Thyroid gland (tissue), 4 donors: ENCODE data around the gene TPD52L3. TPM values are rescaled to one million over a fixed set of nuclear protein-coding genes. Genes with fewer than 3 reads are reported as not detected.
A peak's percentile ranks its signal among the peaks of the same experiment; 100 is the strongest.

Experiments
- DNase-seq, 2 donors: peaks; one replicate each; pipeline ENCODE4 v3.0.0-alpha.2; 2019
- H3K27ac ChIP-seq, 3 donors: fragments of 200-600 bp; sonication (generic); 1 replicate in 2 of 3; 2 replicates in 1 of 3; pipeline ENCODE4 v1.5.1; 2016 to 2019; ENCODE audit warnings: mild to moderate bottlenecking in 1 of 3, moderate library complexity in 1 of 3
- H3K27me3 ChIP-seq: fragments of 200-600 bp; sonication (generic); one replicate; pipeline ENCODE4 v1.5.1; 2019
- H3K36me3 ChIP-seq, 2 donors: fragments of 200-600 bp; sonication (generic); one replicate each; pipeline ENCODE4 v1.5.1; 2016 to 2019
- H3K4me1 ChIP-seq, 2 donors: fragments of 200-600 bp; sonication (generic); one replicate each; pipeline ENCODE4 v1.5.1; 2017 to 2019
- H3K4me3 ChIP-seq, 3 donors: fragments of 200-600 bp; sonication (generic); replicated peaks in 1 of 3; 1 replicate in 2 of 3; 2 replicates in 1 of 3; pipeline ENCODE4 v1.5.1; 2016; ENCODE audit warnings: mild to moderate bottlenecking in 1 of 3
- H3K9me3 ChIP-seq: fragments of 200-600 bp; sonication (generic); one replicate; pipeline ENCODE4 v1.5.1; 2017
- POLR2A ChIP-seq, 2 donors: fragments of 450-650 bp; IDR thresholded peaks; one replicate each; pipeline ENCODE4 v1.6.1; 2017; ENCODE audit warnings: antibody characterized with exemption in 2 of 2, mild to moderate bottlenecking in 2 of 2, moderate library complexity in 1 of 2
- WGBS, 2 donors: methylation state at CpG; one replicate each; pipeline ENCODE4 v1.1.5; 2017; 5-methylcytosine and 5-hydroxymethylcytosine counted together
- intact Hi-C: fragments of 100-400 bp; cut with DNase I; formaldehyde crosslinking; loops from one replicate; pipeline ENCODE4 v1.15.1; 2023
- total RNA-seq, 4 donors: library from RNA; depleted of rRNA; stranded (reverse); fragments of >200 nt; gene quantifications; one replicate each; pipeline ENCODE4 v1.2.3, GENCODE V29; 2016
- TF ChIP-seq, protein P1 (sequence below), 6 experiments: fragments of 200-600 bp in 3 of 6; fragments of 450-650 bp in 3 of 6; sonication (generic) in 3 of 6; IDR thresholded peaks; one replicate each; pipeline ENCODE4 v1.5.1; 2016 to 2019; ENCODE audit warnings: antibody characterized with exemption in 6 of 6, mild to moderate bottlenecking in 2 of 6, inconsistent platforms in 1 of 6, moderate library complexity in 1 of 6

The TPD52L3 gene
- under 1 TPM in 2 of 4 donors, not detected in 2; 0.27 to 0.33 TPM for total RNA-seq

DNA sequence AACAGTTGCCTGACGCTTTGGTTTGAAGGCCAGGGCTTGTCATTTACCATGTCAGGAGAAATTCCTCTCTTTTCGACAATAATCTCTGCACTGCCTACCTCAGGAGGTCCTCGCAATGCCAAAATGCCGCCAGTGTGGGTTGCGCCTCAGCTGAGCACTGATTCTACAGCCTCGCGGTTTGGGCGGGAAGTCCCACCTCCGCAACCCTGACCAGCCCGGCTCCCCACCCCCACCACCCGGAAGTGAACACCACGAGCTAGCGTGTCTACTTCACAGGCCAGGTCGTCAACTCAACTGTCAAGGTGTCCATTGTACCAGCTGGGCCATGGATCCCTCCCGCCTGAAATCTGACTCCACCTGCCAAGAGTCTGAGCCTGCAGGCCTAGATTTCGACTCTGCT lies at the start of gene TPD52L3:
TPD52L3 (plus strand) TSS at position 273 of the 400 bp plus-strand sequence. CDS start 221 bp downstream, outside the sequence.
- DNase-seq = no peak
- WGBS, 2 donors = 86 to 89% methylated on average over 10 to 14 of the region's 16 CpGs

DNA sequence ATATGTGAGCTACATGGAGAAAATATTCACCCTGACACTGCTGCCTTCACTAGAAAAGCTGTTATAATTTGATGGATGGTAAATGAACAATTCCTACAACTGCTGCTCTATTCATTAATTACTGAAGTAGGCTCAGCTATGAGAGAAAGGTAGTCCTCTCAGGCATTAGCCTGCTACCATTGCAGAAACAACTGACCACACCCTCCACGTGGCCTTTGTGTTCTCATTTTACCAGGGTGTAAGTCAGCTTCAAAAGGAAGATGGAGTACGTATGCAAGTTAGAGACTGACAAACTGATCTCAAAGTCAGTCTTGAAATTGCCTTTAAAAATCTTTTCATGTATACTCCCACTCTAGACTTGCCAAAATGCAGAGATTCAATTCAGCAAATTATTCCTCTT lies 26.3 kb upstream of the TPD52L3 start:
- no peak overlapping the region for H3K4me3 ChIP-seq
- H3K9me3 ChIP-seq = no peaks in the 10 kb centered on the region
- WGBS, 2 donors = 24 to 48% methylated on average over 2 of the region's 2 CpGs
- H3K27me3 ChIP-seq = no peaks in the 10 kb centered on the region
- intact Hi-C loops = no loop called here
- TF ChIP-seq POLR2A (IDR thresholded peaks at IDR 0.05) = no peak
- TF ChIP-seq, protein P1, sequence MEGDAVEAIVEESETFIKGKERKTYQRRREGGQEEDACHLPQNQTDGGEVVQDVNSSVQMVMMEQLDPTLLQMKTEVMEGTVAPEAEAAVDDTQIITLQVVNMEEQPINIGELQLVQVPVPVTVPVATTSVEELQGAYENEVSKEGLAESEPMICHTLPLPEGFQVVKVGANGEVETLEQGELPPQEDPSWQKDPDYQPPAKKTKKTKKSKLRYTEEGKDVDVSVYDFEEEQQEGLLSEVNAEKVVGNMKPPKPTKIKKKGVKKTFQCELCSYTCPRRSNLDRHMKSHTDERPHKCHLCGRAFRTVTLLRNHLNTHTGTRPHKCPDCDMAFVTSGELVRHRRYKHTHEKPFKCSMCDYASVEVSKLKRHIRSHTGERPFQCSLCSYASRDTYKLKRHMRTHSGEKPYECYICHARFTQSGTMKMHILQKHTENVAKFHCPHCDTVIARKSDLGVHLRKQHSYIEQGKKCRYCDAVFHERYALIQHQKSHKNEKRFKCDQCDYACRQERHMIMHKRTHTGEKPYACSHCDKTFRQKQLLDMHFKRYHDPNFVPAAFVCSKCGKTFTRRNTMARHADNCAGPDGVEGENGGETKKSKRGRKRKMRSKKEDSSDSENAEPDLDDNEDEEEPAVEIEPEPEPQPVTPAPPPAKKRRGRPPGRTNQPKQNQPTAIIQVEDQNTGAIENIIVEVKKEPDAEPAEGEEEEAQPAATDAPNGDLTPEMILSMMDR (IDR thresholded peaks at IDR 0.05) = no peak
- H3K4me1 ChIP-seq = no peaks in the 10 kb centered on the region
- H3K27ac ChIP-seq = no peak overlapping the region
- H3K36me3 ChIP-seq = no peaks in the 10 kb centered on the region
- DNase-seq = no peak

More for the DNA sequence above, at the start of gene TPD52L3:
- no peaks in the 10 kb centered on the region for H3K9me3 ChIP-seq
- intact Hi-C loops = no loop called here
- no peaks in the 10 kb centered on the region for H3K27me3 ChIP-seq
- H3K36me3 ChIP-seq = no peaks in the 10 kb centered on the region
- H3K27ac ChIP-seq = no peak within 1 kb of the TSS
- H3K4me3 ChIP-seq = no peak within 1 kb of the TSS
- no peak for TF ChIP-seq POLR2A (IDR thresholded peaks at IDR 0.05)
- TF ChIP-seq, protein P1 (IDR thresholded peaks at IDR 0.05) = no peak
- no peaks in the 10 kb centered on the region for H3K4me1 ChIP-seq

DNA sequence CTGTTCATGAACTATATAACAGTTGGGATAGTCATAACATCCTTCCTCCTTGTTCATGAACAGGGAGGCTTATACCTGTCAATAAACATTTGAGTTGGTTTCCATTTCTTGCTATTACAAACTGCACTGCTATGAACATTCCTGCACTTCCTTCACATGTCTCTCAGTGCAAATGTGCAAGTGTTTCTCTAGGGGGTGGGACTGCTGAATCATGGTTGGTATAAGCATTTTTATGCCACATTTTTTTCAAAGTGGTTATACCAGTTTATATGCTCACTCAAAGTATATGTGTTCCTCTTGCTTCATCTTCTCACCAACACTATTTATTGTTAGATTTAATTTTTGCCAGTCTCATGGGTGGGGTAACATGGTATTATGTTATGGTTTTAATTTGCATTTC lies 25.8 kb upstream of the TPD52L3 start:
- Histone ChIP-seq H3K36me3 (no peaks in the 10 kb centered on the region), H3K27me3 (no peaks in the 10 kb centered on the region), H3K4me3 (no peak overlapping the region), H3K9me3 (no peaks in the 10 kb centered on the region), H3K27ac (no peak overlapping the region), H3K4me1 (no peaks in the 10 kb centered on the region)
- TF ChIP-seq, protein P1 (IDR thresholded peaks at IDR 0.05) = no peak
- no peak for TF ChIP-seq POLR2A (IDR thresholded peaks at IDR 0.05)
- no peak for DNase-seq
- intact Hi-C loops = no loop called here

DNA sequence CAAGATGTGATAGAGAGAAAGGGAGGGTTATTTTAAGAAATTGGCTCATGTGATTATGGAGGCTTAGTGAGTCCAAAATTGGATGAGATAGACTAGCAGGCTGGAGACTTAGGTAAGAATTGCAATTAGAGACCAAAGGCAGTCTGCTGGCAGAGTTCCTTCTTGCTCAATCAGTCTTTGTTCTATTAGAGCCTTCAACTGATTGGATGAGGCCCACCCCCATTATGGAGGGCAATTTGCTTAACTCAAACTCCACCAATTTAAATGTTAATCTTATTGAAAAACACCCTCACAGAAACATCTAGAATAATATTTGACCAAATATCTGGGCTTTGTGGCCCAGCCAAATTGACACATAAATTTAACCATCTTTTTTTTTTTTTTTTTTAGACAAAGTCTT lies 23.9 kb upstream of the TPD52L3 start:
- no peaks in the 10 kb centered on the region for H3K27me3 ChIP-seq
- H3K27ac ChIP-seq = no peak overlapping the region
- TF ChIP-seq, protein P1 (IDR thresholded peaks at IDR 0.05) = no peak
- no peak for TF ChIP-seq POLR2A (IDR thresholded peaks at IDR 0.05)
- H3K9me3 ChIP-seq = no peaks in the 10 kb centered on the region
- no peaks in the 10 kb centered on the region for H3K36me3 ChIP-seq
- no peak overlapping the region for H3K4me3 ChIP-seq
- intact Hi-C loops = no loop called here
- H3K4me1 ChIP-seq = no peaks in the 10 kb centered on the region
- DNase-seq = no peak

DNA sequence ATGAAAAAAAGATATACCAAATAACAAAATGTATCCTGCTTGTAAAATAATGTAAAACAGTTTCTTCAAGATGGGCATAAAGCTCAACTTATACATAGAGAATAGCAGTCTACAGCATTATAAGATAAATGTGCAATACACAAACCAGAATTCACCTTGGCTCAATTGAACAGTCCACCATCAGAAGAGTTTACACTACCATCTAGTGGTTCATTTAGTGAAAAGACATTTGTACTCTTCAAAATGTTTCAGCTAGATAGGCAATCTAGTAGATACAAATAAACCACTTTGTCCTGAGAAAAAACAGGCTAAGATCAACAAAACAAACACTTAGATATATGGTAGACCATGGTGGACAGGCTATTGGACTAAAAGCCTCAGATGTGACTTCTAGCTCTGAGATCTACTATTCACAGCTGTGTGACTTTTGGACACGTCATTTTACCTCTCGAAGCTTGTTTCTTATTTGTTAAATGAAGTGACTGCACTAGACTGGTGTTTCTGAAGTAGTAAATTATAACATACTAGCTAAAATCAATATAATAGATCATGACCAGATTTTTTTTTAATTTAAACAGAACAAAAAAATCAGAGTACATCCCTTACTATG lies 22.1 kb upstream of the TPD52L3 start:
- intact Hi-C loops = loop anchor here (2.0 to 5.0 kb wide), 3 partner anchors 109 to 419 kb away; no protein-coding TSS in a partner anchor
- DNase-seq = no peak
- Histone ChIP-seq H3K27ac (no peak overlapping the region), H3K4me3 (no peak overlapping the region), H3K36me3 (no peaks in the 10 kb centered on the region), H3K9me3 (no peaks in the 10 kb centered on the region), H3K4me1 (no peaks in the 10 kb centered on the region), H3K27me3 (no peaks in the 10 kb centered on the region)
- 94 to 97% methylated on average over 2 of the region's 2 CpGs for WGBS, 2 donors
- no peak for TF ChIP-seq POLR2A (IDR thresholded peaks at IDR 0.05)
- TF ChIP-seq, protein P1 (IDR thresholded peaks at IDR 0.05) = peak; percentile 19 to 89 (median 60)
